HEK293 (cell line): ENCODE measurements around the gene COL18A1.

ENCODE experiments used
- IKZF3 ChIP-seq: fragments of 450-650 bp; IDR thresholded peaks from 2 replicates; pipeline ENCODE4 v1.5.0; 2018; ENCODE audit warnings: missing biosample characterization, mild to moderate bottlenecking, missing genetic modification characterization, moderate library complexity
- SALL2 ChIP-seq: fragments of 450-650 bp; formaldehyde crosslinking; IDR thresholded peaks from 2 replicates; pipeline ENCODE4 v1.5.0; 2017; ENCODE audit warnings: missing biosample characterization, mild to moderate bottlenecking, missing genetic modification characterization, borderline replicate concordance
- ZBTB8A ChIP-seq: fragments of 450-650 bp; formaldehyde crosslinking; IDR thresholded peaks from 2 replicates; pipeline ENCODE4 v1.5.1; 2016; ENCODE audit warnings: missing biosample characterization, missing genetic modification characterization
- ZNF501 ChIP-seq: fragments of 450-650 bp; formaldehyde crosslinking; IDR thresholded peaks from 2 replicates; pipeline ENCODE4 v1.5.1; 2016; ENCODE audit warnings: missing biosample characterization, missing genetic modification characterization
- ZSCAN23 ChIP-seq: fragments of 450-650 bp; formaldehyde crosslinking; IDR thresholded peaks from 2 replicates; pipeline ENCODE4 v1.5.1; 2016; ENCODE audit warnings: missing biosample characterization, missing genetic modification characterization
- TF ChIP-seq, protein P1 (sequence below): fragments of 450-650 bp; formaldehyde crosslinking; IDR thresholded peaks from 2 replicates; pipeline ENCODE4 v1.5.1; 2016; ENCODE audit warnings: missing biosample characterization, missing genetic modification characterization
- TF ChIP-seq, protein P2 (sequence below): fragments of 450-650 bp; formaldehyde crosslinking; IDR thresholded peaks from 2 replicates; pipeline ENCODE4 v1.5.1; 2016; ENCODE audit warnings: missing biosample characterization, missing genetic modification characterization

GRCh38 chr21:45419162-45419561 lies 14.2 kb downstream of the COL18A1 start:
- TF ChIP-seq, protein P1, sequence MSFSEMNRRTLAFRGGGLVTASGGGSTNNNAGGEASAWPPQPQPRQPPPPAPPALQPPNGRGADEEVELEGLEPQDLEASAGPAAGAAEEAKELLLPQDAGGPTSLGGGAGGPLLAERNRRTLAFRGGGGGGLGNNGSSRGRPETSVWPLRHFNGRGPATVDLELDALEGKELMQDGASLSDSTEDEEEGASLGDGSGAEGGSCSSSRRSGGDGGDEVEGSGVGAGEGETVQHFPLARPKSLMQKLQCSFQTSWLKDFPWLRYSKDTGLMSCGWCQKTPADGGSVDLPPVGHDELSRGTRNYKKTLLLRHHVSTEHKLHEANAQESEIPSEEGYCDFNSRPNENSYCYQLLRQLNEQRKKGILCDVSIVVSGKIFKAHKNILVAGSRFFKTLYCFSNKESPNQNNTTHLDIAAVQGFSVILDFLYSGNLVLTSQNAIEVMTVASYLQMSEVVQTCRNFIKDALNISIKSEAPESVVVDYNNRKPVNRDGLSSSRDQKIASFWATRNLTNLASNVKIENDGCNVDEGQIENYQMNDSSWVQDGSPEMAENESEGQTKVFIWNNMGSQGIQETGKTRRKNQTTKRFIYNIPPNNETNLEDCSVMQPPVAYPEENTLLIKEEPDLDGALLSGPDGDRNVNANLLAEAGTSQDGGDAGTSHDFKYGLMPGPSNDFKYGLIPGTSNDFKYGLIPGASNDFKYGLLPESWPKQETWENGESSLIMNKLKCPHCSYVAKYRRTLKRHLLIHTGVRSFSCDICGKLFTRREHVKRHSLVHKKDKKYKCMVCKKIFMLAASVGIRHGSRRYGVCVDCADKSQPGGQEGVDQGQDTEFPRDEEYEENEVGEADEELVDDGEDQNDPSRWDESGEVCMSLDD (tag by site-specific recombination) = no peak
- TF ChIP-seq, protein P2, sequence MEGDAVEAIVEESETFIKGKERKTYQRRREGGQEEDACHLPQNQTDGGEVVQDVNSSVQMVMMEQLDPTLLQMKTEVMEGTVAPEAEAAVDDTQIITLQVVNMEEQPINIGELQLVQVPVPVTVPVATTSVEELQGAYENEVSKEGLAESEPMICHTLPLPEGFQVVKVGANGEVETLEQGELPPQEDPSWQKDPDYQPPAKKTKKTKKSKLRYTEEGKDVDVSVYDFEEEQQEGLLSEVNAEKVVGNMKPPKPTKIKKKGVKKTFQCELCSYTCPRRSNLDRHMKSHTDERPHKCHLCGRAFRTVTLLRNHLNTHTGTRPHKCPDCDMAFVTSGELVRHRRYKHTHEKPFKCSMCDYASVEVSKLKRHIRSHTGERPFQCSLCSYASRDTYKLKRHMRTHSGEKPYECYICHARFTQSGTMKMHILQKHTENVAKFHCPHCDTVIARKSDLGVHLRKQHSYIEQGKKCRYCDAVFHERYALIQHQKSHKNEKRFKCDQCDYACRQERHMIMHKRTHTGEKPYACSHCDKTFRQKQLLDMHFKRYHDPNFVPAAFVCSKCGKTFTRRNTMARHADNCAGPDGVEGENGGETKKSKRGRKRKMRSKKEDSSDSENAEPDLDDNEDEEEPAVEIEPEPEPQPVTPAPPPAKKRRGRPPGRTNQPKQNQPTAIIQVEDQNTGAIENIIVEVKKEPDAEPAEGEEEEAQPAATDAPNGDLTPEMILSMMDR (tag by site-specific recombination) = no peak
- TF ChIP-seq ZBTB8A (tag by site-specific recombination) (no peak), SALL2 (tag by site-specific recombination) (no peak), IKZF3 (tag by site-specific recombination) (no peak), ZNF501 (tag by site-specific recombination) (no peak), ZSCAN23 (tag by site-specific recombination) (no peak)
